Activated CD8-positive, alpha-beta memory T cell treated with anti-CD3 and anti-CD28 coated beads, Interleukin-2, amount 50 U/mL, for 24 hours (primary cell): ENCODE data around the gene SLC39A12.

ENCODE experiments used
- DNase-seq: peaks from one replicate; pipeline ENCODE4 v3.0.0-alpha.2; 2020; ENCODE audit errors: extremely low read depth

The SLC39A12 gene

DNA sequence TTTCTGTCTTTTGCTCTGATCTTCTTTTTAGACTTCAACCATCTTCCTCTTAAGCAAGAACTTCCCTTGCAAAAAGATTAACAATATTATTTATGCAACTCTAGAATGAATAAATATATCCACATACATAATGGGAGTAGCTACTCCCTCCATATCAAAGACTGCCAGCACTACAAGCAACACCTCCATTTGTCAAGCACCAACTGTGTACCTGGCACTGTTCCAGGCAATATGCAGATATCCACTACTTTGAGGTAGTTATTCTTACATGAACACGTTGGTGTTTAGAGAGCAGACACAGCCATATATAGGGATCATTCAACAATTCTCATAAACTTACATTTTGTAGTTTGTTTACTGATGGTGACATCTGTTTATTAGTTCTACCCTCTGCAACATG, 104.9 kb downstream of the SLC39A12 start:
- no peak for DNase-seq

DNA sequence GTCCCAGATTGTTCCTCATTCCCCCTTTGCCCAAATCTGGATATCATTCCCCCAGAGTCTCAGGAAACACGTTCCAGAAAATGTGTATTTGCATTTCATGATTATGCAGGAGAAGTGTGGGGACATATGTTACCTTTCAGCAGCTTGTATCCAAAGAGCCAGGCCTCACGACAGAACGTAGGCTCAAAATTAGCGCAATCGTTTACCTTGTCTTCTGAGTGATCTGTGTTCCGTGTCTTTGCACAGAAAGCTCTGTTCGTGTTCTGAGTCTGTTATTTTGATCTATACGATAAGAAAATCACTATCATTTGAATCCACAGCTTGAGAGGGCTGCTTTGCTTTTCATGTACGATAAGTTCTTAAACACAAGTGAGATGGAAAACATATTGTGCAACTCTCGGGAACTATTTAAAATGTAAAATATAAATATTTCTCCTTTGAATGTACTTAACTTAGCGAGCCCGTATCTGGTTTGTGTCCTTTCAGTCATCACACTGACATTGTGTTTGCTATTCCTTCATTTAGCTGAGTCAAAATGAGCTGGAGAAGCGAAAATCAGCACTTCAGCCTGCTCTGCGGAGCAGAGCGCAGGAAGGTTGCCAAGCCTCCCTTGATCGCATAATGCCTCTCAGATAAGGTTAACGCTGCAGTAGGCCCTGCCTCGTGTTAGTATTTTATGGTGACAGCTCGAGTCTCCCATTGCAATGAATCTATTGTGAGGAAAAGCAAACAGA, 108.3 kb downstream of the SLC39A12 start:
- no peak for DNase-seq

DNA sequence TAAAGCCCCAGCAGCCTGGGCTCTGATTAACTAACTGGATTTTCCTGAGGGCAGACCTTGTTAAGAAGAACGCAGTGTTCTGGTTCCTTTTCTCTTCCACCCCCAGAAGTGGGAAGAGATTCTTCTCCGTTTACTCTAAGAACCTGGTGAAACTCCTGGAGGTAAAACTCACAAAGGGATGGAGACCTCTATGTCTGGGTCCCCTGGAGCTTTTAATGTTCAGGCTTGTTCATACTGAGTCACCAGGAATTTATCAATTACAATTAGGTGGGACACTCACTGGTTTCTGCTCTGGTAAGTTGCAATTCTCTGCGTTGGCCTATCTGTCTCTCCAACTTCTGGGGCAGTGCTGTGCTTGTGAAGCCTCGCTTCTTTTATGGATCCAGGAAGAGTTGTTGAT, 115.2 kb downstream of the SLC39A12 start:
- DNase-seq = no peak

- no peak for DNase-seq
These were observed 116.7 kb downstream of the SLC39A12 start for GRCh38 chr10:18068401-18068800.

DNA sequence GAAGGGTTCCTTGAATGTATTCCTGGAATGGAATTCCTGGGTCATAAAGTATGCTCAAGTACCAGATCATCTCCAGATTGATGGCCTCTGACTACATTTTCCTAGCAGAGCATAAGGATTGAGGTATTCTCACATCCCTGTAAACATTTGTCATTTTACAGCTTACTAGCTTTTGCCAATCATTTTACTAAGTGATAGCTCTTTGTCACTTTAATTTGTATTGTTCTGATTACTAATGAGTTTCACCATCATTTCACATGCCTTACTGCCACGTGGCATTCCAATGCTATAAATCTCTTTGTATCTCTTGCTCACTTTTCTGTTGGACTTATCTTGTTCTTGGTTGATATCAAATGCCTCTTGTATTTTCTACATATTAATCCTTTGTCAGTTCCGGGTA, 119.9 kb downstream of the SLC39A12 start:
- DNase-seq = no peak

GRCh38 chr10:18073314-18073713, 121.6 kb downstream of the SLC39A12 start:
- no peak for DNase-seq

GRCh38 chr10:18075881-18076280, 124.2 kb downstream of the SLC39A12 start:
- no peak for DNase-seq

DNA sequence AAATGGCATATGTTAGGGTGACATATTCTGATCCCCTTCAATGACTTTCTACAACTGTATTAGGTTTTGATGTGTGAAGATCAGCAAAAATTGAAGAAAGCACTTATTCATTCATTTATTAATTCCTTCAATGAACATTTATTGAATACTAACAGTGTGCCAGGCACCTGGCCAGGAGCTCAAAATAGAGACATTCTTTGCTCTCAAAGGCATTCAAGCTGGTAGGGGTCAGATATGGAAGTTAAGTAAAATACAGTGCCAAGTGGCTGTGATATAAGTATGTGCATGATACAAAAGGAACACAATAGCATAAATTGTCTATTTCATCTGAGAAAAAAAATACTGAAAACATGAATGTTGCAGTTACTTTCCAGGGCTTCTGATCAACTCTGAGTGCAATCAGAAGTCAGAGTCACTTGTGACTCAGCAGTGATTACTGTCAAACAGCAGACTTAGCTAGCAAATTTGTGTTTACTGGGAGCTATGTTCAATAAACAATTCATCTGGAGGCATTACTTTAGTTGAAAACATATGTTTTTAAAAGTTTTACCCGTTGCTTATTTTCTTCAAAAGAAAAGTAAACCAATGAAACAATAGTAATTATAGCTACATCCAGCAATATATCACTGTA, 128.1 kb downstream of the SLC39A12 start:
- DNase-seq = no peak

- DNase-seq = no peak
These were observed 130.7 kb downstream of the SLC39A12 start for GRCh38 chr10:18082381-18082780.

DNA sequence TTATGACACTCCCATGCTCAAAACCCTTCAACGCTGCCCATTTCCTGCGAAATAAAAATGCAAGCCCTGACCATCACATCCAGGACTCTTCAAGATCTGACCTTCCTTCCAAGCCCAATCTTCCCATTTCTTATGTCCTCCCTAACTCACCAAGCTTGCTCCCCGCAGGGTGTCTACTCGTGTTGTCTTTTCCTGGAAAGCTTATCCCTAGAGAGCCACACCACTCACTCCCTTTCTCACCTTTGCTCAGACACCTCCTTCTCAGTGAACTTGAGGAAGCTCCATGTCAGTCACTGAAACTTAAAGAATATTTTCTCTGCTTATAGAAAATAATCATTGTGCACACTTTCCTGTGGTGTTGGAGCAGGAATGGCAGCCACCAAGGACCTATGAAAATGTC, 134.1 kb downstream of the SLC39A12 start:
- no peak for DNase-seq

GRCh38 chr10:18086746-18087145, 135.0 kb downstream of the SLC39A12 start:
- no peak for DNase-seq

DNA sequence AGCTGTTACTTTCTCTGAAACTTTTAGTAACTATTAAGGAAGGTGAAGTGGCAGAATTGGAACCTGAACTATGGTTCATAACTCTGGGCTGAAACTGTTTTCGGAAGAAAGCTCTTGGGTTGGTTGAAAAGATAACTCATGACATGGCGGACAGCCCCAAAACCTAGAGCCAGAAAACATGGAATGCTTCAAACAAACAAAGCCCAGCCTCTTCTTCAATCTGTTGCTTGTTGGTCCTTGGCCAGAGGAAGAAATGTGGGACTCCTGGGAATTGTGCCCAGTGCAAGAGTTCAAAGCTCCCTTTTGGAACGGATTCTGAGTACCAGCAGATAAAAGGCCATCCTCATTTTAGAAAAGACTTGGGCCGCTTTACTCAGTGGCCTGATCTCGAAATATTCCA, 135.6 kb downstream of the SLC39A12 start:
- no peak for DNase-seq
